ENCODE measurements around the gene CSTPP1. TPM values are rescaled to one million over a fixed set of nuclear protein-coding genes. Genes with fewer than 3 reads are reported as not detected.

Gene CSTPP1
- total and polyA plus RNA-seq, 2 of the 8 experiments (the other 6 are each of a cell fraction or from before 2014, with no cell fraction given), result 24.2 to 28.7 TPM

DNA sequence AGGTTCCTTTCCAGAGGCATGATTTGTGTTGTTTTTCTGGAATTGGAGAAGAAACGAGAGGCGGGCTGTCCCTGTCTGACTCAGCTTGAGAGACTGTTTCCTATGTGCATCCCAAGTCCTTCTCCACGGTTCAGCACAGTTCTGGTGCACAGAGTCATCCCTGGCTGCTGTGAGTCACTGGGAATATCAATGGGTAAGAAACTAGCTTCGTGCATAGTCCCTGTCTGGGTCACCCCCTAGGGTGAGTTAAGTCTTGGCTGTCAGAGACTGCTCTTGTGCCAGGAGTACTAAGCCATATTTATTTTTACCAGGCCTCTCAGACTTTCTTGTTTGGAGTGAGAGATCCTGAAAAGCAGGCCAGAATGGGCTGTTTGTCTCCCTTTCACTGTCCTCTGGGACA lies 15.8 kb upstream of the CSTPP1 start:
- no peak overlapping the region for H3K56ac ChIP-seq (replicated peaks; ENCODE audit: insufficient read length, low read depth, low read length)
- CTCF ChIA-PET (ENCODE audit: partially characterized antibody), result interaction anchor here (0.7 to 4.6 kb wide), 9 partner anchors 9 to 232 kb away, joined by 3 to 37 read pairs (median 8); partner anchors contain the start of gene CSTPP1
- WGBS, 2 experiments (ENCODE audit: extremely low coverage in 1 of 2, insufficient coverage in 1 of 2, insufficient read length in 1 of 2, insufficient replicate concordance in 2 of 2, low coverage in 1 of 2, low lambda C conversion rate in 2 of 2, missing lambda C conversion rate in 1 of 2), result 77% methylated on average over 4 of the region's 4 CpGs; no CpG with 5 or more reads in 1 of the 2 experiments
- peaks cover 0 to 15% (median 5%) of the 10 kb centered on the region in 4 experiments; a peak in 5 of 7 replicates for H3K27me3 ChIP-seq (replicated peaks in 1 of 4; ENCODE audit: control insufficient read depth in 3 of 4, extremely low read depth in 1 of 4, insufficient read depth in 3 of 4, low read length in 3 of 4)
- TF ChIP-seq CHD1 (IDR thresholded peaks at IDR 0.05; ENCODE audit: low read depth, low read length) (no peak), FOSL1 (IDR thresholded peaks at IDR 0.05; ENCODE audit: insufficient read depth, low read depth, low read length) (no peak), RBBP5 (IDR thresholded peaks at IDR 0.05; ENCODE audit: borderline replicate concordance, low read depth, low read length) (no peak), GABPA (IDR thresholded peaks at IDR 0.05; ENCODE audit: borderline replicate concordance, insufficient read depth, low read length) (no peak), TBP (IDR thresholded peaks at IDR 0.05; ENCODE audit: low read depth, low read length) (no peak), BRCA1 (IDR thresholded peaks at IDR 0.05; ENCODE audit: low read depth, low read length) (no peak), POLR2A (IDR thresholded peaks at IDR 0.05; ENCODE audit: control extremely low read depth in 1 of 2, low read depth in 2 of 2, low read length in 2 of 2) (no peak), TAF7 (optimal IDR thresholded peaks at IDR 0.05; ENCODE audit: borderline replicate concordance, low read depth, low read length) (no peak), SRF (IDR thresholded peaks at IDR 0.05; ENCODE audit: low read depth, low read length) (no peak), CTBP2 (IDR thresholded peaks at IDR 0.05; ENCODE audit: borderline replicate concordance, insufficient read depth, insufficient read length, low read length) (no peak), EZH2 (IDR thresholded peaks at IDR 0.05; ENCODE audit: low read depth, low read length, severe bottlenecking) (no peak), SAP30 (IDR thresholded peaks at IDR 0.05; ENCODE audit: insufficient read depth, insufficient replicate concordance, low read length) (no peak), SP4 (IDR thresholded peaks at IDR 0.05; ENCODE audit: low read length) (no peak)
- H2BK15ac ChIP-seq (ENCODE audit: low read length), result no peak overlapping the region
- H2AK5ac ChIP-seq (ENCODE audit: low read depth, low read length), result no peak overlapping the region
- H3K4ac ChIP-seq (replicated peaks; ENCODE audit: insufficient read length, low read depth, low read length), result no peak overlapping the region
- H3K79me2 ChIP-seq (ENCODE audit: control insufficient read depth in 1 of 2, insufficient read depth in 2 of 2, low read length in 2 of 2), result peaks cover 2 to 8% of the 10 kb centered on the region in 2 experiments; a peak in 1 of 4 replicates
- H3K18ac ChIP-seq (ENCODE audit: extremely low read depth, low read length), result no peak overlapping the region
- H4K5ac ChIP-seq (ENCODE audit: insufficient read length, low read depth, low read length), result no peak overlapping the region
- H3K79me1 ChIP-seq (ENCODE audit: low read depth, low read length), result 0 out of 2 replicates have a peak, but pooled peaks cover 2% of the 10 kb centered on the region
- H2AFZ ChIP-seq (ENCODE audit: low read length), result no peak overlapping the region
- FAIRE-seq (no peak), DNase-seq (ENCODE audit: low read depth in 1 of 2, low spot score in 2 of 2) (no peak)
- H3K9me3 ChIP-seq (ENCODE audit: insufficient read depth in 2 of 2, low read depth in 1 of 2, low read length in 1 of 2), result no peaks in the 10 kb centered on the region
- no peak overlapping the region for H3K14ac ChIP-seq (ENCODE audit: insufficient read length)
- H3K23me2 ChIP-seq (ENCODE audit: low read depth, low read length), result peaks cover 14% of the 10 kb centered on the region
- H3K23ac ChIP-seq (ENCODE audit: insufficient read length), result no peak overlapping the region
- H3K27ac ChIP-seq (ENCODE audit: low read depth, low read length), result no peak overlapping the region
- H4K20me1 ChIP-seq (replicated peaks in 1 of 2; ENCODE audit: control insufficient read depth in 1 of 2, insufficient read depth in 2 of 2, low read length in 2 of 2), result no peaks in the 10 kb centered on the region
- H3K4me2 ChIP-seq (ENCODE audit: insufficient read depth in 1 of 2, low read depth in 2 of 2, low read length in 2 of 2), result no peak overlapping the region
- peaks cover 2 to 6% (median 4%) of the 10 kb centered on the region in 4 experiments; a peak in 6 of 7 replicates for H3K4me1 ChIP-seq (replicated peaks in 1 of 4; ENCODE audit: control insufficient read depth in 3 of 4, insufficient read depth in 4 of 4, low read length in 3 of 4)
- no peak overlapping the region for H4K91ac ChIP-seq (replicated peaks; ENCODE audit: insufficient read length, low read length)
- no peak overlapping the region for H2BK20ac ChIP-seq (ENCODE audit: low read length)
- no peak overlapping the region for H2BK120ac ChIP-seq (replicated peaks; ENCODE audit: low read depth, low read length)
- no peak overlapping the region for H2BK12ac ChIP-seq (ENCODE audit: low read depth, low read length)
- H3K4me3 ChIP-seq (ENCODE audit: extremely low read depth in 1 of 4, insufficient read depth in 2 of 4, low read depth in 3 of 4, low read length in 4 of 4), result no peak overlapping the region
- no peak overlapping the region for H3K9ac ChIP-seq (replicated peaks in 1 of 4; ENCODE audit: extremely low read depth in 1 of 4, low read depth in 3 of 4, low read length in 3 of 4)
- POLR2A ChIA-PET (ENCODE audit: partially characterized antibody), result interaction anchor here (1.3 kb wide), 1 partner anchor 184 kb away, joined by 3 read pairs; no protein-coding TSS in a partner anchor
- H4K8ac ChIP-seq (ENCODE audit: extremely low read depth, insufficient read depth, low read length), result no peak overlapping the region
- no peak overlapping the region for H2BK5ac ChIP-seq (ENCODE audit: low read depth, low read length)
- no peaks in the 10 kb centered on the region for H3K36me3 ChIP-seq (ENCODE audit: control insufficient read depth in 2 of 4, insufficient read depth in 4 of 4, low read length in 3 of 4)
